ENCODE data around the gene MAPK8IP2. TPM values are rescaled to one million over a fixed set of nuclear protein-coding genes. Genes with fewer than 3 reads are reported as not detected.
"Not testable (repeated sequence)": the region's sequence is repeated elsewhere in the genome, so short reads cannot be mapped to it uniquely, and the experiment has no call there.

Gene MAPK8IP2
- total RNA-seq, 4 donors from 2014 or later: 0.94 to 3.3 (median 1.5) TPM

DNA sequence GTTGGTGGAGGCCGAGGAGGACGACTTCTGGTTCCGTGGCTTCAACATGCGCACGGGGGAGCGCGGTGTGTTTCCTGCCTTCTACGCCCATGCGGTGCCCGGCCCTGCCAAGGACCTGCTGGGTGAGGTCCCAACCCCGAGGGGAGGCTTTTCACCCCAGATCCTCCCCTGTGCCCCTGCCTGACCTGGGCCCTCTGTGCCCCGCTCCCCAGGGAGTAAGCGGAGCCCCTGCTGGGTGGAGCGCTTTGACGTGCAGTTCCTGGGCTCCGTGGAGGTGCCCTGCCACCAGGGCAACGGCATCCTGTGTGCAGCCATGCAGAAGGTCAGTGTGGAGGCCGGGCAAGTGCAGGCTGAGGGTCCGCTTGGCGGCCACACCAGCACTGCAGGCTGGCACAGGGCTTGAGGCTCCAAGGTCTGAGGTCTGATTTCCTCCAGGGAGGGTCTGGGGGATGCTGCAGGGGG lies 5.1 kb downstream of the MAPK8IP2 start:
- 77 to 87% methylated on average over 7 to 13 of the region's 20 CpGs for WGBS, 2 donors
- intact Hi-C loops (cut with DNase I): loop anchor here (10.0 kb wide), 1 partner anchor 351 kb away; the partner anchor contains the start of gene HDAC10

DNA sequence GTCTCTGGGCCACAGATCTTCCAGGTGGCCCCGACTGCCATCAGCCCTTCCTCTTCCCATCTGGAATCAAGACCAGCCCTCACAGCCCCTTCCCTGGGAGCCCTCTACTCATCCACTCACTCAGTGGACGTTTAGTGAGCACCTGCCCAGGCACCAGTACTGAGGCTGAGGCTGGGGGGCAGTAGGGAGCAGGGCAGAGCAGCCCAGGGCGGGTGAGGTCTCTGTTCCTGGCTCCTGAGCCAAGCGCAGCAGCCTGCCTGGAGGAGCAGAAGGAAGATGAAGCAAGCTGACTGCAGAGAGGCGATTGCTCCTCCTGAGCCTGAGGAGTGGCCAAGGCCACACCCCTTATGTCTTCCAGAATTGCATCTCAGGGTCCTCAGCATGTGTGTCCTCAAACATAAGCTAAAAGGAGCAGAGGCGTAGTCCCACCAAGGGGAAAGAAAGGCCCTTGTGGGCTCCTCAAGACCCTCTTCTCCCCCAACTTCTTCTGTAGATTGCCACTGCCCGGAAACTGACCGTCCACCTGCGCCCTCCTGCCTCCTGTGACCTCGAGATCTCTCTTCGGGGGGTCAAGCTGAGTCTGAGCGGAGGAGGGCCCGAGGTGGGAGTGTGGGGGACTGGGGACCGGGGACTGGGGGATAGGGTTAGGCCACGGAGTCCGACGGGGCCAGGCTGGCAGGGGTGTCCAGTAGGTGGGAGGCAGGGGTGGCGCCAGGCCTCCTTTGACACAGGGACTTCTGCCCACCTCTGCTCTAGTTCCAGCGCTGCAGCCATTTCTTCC lies 5.8 kb downstream of the MAPK8IP2 start:
- H3K27me3 ChIP-seq: peaks cover 4% of the 10 kb centered on the region
- WGBS, 2 donors: 80 to 84% methylated on average over 16 to 18 of the region's 19 CpGs
- intact Hi-C loops (cut with DNase I): loop anchor here (10.0 kb wide), 1 partner anchor 352 kb away; the partner anchor contains the start of gene HDAC10
- H3K36me3 ChIP-seq: no peaks in the 10 kb centered on the region
- no peaks in the 10 kb centered on the region for H3K9me3 ChIP-seq
- DNase-seq: no peak
- H3K27ac ChIP-seq: no peak overlapping the region
- H3K4me3 ChIP-seq (replicated peaks in 1 of 3): no peak overlapping the region
- no peaks in the 10 kb centered on the region for H3K4me1 ChIP-seq
- TF ChIP-seq, protein P1, sequence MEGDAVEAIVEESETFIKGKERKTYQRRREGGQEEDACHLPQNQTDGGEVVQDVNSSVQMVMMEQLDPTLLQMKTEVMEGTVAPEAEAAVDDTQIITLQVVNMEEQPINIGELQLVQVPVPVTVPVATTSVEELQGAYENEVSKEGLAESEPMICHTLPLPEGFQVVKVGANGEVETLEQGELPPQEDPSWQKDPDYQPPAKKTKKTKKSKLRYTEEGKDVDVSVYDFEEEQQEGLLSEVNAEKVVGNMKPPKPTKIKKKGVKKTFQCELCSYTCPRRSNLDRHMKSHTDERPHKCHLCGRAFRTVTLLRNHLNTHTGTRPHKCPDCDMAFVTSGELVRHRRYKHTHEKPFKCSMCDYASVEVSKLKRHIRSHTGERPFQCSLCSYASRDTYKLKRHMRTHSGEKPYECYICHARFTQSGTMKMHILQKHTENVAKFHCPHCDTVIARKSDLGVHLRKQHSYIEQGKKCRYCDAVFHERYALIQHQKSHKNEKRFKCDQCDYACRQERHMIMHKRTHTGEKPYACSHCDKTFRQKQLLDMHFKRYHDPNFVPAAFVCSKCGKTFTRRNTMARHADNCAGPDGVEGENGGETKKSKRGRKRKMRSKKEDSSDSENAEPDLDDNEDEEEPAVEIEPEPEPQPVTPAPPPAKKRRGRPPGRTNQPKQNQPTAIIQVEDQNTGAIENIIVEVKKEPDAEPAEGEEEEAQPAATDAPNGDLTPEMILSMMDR (IDR thresholded peaks at IDR 0.05): no peak
- TF ChIP-seq POLR2A (IDR thresholded peaks at IDR 0.05): no peak

More for the DNA sequence above, 5.1 kb downstream of the MAPK8IP2 start:
- Histone ChIP-seq H3K9me3 (no peaks in the 10 kb centered on the region), H3K27ac (no peak overlapping the region), H3K36me3 (no peaks in the 10 kb centered on the region), H3K4me3 (replicated peaks in 1 of 3) (no peak overlapping the region), H3K4me1 (peaks cover 0 to 4% of the 10 kb centered on the region in 2 donors), H3K27me3 (peaks cover 4% of the 10 kb centered on the region)
- no peak for TF ChIP-seq POLR2A (IDR thresholded peaks at IDR 0.05)
- TF ChIP-seq, protein P1 (IDR thresholded peaks at IDR 0.05): no peak
- DNase-seq: no peak

DNA sequence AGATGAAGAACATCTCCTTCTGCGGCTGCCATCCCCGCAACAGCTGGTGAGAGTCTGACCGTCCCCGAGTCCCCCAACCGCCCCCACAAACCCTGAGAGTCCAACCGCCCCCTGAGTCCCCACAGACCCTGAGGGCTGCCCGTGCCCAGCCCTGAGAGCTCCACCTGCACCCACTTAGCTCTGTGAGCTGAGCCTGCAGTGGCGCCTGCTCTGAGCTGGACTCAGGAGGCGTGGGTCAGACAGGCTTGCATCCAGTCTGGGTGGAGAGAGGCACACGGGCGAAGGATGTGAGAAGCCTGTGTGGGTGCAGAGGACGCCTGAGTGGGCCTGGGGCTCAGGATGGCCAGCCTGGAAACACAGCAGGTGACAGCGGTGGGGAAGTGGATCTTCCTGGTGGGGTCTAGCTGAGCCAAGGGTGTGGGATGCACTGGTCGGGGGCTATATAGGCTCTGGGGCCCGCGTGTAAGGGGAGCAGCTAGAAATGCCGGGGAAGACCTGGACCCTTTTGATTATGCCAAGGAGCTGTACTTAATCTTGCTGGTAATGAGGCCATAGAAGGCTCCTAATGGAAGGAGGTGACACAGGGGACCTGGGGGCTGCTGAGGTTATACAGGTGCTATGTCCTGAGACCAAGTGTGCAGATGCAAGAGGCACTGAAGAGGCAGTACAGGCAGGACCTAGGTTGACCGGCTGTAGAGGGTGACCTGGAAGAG lies 6.5 kb downstream of the MAPK8IP2 start:
- Histone ChIP-seq H3K9me3 (no peaks in the 10 kb centered on the region), H3K27ac (no peak overlapping the region), H3K27me3 (peaks cover 4% of the 10 kb centered on the region), H3K4me3 (replicated peaks in 1 of 3) (no peak overlapping the region), H3K36me3 (no peaks in the 10 kb centered on the region), H3K4me1 (no peaks in the 10 kb centered on the region)
- no peak for DNase-seq
- intact Hi-C loops (cut with DNase I): loop anchor here (10.0 kb wide), 1 partner anchor 352 kb away; the partner anchor contains the start of gene HDAC10
- TF ChIP-seq, protein P1 (IDR thresholded peaks at IDR 0.05): no peak
- no peak for TF ChIP-seq POLR2A (IDR thresholded peaks at IDR 0.05)
- WGBS, 2 donors: 73 to 85% methylated on average over 10 to 17 of the region's 18 CpGs

DNA sequence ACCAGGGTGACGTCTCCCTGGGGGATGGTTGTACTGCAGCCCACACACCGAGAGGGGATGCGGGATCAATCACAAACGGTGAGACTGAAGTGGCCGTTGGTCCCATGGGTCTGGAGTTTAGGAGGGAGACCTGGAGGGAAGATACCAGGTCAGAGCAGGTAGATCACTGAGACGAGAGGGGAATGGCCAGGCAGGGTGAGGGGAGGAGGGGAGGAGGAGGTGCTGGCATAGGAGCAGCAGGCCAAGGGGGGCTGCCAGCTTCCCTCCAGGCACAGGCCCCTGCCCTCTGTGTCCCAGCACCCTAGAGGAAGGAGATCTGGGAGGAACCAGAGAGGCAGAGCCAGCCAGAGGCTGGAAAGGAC lies 7.0 kb downstream of the MAPK8IP2 start:
- H3K4me3 ChIP-seq (replicated peaks in 1 of 3): no peak overlapping the region
- 70 to 72% methylated on average over 6 of the region's 6 CpGs for WGBS, 2 donors
- intact Hi-C loops (cut with DNase I): loop anchor here (10.0 kb wide), 1 partner anchor 353 kb away; the partner anchor contains the start of gene HDAC10
- H3K36me3 ChIP-seq: no peaks in the 10 kb centered on the region
- peaks cover 4% of the 10 kb centered on the region for H3K27me3 ChIP-seq
- DNase-seq: no peak
- H3K27ac ChIP-seq: no peak overlapping the region
- no peaks in the 10 kb centered on the region for H3K4me1 ChIP-seq
- no peaks in the 10 kb centered on the region for H3K9me3 ChIP-seq
- TF ChIP-seq POLR2A (IDR thresholded peaks at IDR 0.05): no peak
- TF ChIP-seq, protein P1 (IDR thresholded peaks at IDR 0.05): no peak

DNA sequence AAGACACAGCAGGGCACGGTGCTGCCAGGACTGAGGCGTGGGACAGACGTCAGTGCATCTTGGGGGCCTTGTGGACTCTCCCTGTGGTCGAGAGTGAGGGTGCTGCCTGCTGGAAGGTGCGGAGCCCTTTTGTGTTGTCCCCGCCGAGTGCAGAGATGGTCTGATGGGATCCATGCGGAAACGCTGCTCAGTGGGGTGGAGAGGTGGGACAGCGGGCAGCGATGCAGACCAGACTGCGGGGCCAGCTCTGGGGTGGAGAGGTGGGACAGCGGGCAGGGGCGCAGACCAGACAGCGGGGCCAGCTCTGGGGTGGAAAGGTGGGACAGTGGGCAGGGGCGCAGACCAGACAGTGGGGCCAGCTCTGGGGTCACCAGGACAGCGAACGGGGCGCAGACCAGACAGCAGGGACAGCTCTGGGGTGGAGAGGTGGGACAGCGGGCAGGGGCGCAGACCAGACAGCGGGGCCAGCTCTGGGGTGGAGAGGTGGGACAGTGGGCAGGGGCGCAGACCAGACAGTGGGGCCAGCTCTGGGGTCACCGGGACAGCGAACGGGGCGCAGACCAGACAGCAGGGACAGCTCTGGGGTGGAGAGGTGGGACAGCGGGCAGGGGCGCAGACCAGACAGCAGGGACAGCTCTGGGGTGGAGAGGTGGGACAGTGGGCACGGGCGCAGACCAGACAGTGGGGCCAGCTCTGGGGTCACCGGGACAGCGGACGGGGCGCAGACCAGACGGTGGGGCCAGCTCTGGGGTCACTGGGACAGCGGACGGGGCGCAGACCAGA lies 7.7 kb downstream of the MAPK8IP2 start:
- not testable (repeated sequence) for DNase-seq; H3K4me3 ChIP-seq (replicated peaks in 1 of 3); H3K36me3 ChIP-seq; H3K9me3 ChIP-seq; H3K27me3 ChIP-seq; H3K27ac ChIP-seq; H3K4me1 ChIP-seq
- 81 to 83% methylated on average over 39 of the region's 39 CpGs for WGBS, 2 donors
- intact Hi-C loops (cut with DNase I): loop anchor here (10.0 kb wide), 1 partner anchor 353 kb away; the partner anchor contains the start of gene HDAC10
